IMR-90 (cell line): ENCODE results near the gene COX6B2. TPM values are rescaled to one million over a fixed set of nuclear protein-coding genes. Genes with fewer than 3 reads are reported as not detected.

Experiments used
- ATAC-seq: fragments of 200-7000 bp; cut with Tn5 transposase; 2 replicates; pipeline ENCODE4 v1.9.1; 2020; ENCODE audit warnings: low read depth, mild to moderate bottlenecking, moderate library complexity
- BruUV-seq: library from RNA; stranded (reverse); fragments of 400-500 nt; replicated peaks from 2 replicates; lab custom pipeline; 2021; lab: Mats Ljungman, UMichigan
- CTCF ChIA-PET: fragments of 300-600 bp; formaldehyde crosslinking; extraction: SDS; loops from one replicate; lab custom pipeline; 2021; ENCODE audit warnings: antibody characterized with exemption; lab: Yijun Ruan, JAX
- POLR2A ChIA-PET: fragments of 300-600 bp; sonication (Branson Sonifier 250); formaldehyde crosslinking; loops from one replicate; lab custom pipeline; 2022; ENCODE audit warnings: antibody characterized with exemption; ENCODE audit not compliant: unreplicated experiment; lab: Charles Lee
- DNase-seq: peaks from one replicate; pipeline ENCODE4 v3.0.0; 2013
- H2AFZ ChIP-seq: replicated peaks from 2 replicates; pipeline ENCODE3; 2013; ENCODE audit warnings: low read length, mild to moderate bottlenecking; ENCODE audit not compliant: poor library complexity
- H2AK5ac ChIP-seq: 2 replicates; pipeline ENCODE4 v1.6.1; 2013; ENCODE audit warnings: low read depth, low read length, inconsistent platforms
- H2AK9ac ChIP-seq: replicated peaks from 2 replicates; pipeline ENCODE3; 2013; ENCODE audit warnings: mild to moderate bottlenecking, low read depth, low read length, moderate library complexity; ENCODE audit not compliant: poor library complexity
- H2BK120ac ChIP-seq: 2 replicates; pipeline ENCODE4 v1.6.1; 2013; ENCODE audit warnings: low read depth, low read length, inconsistent platforms
- H2BK15ac ChIP-seq: 3 replicates; pipeline ENCODE4 v1.6.1; 2013; ENCODE audit warnings: low read depth, low read length, inconsistent platforms
- H2BK20ac ChIP-seq: 2 replicates; pipeline ENCODE4 v1.6.1; 2013; ENCODE audit warnings: low read depth, mild to moderate bottlenecking, inconsistent platforms, low read length, moderate library complexity
- H2BK5ac ChIP-seq: 2 replicates; pipeline ENCODE4 v1.6.1; 2013; ENCODE audit warnings: mild to moderate bottlenecking, low read depth, low read length, inconsistent platforms; ENCODE audit not compliant: poor library complexity, severe bottlenecking
- H3K14ac ChIP-seq: replicated peaks from 2 replicates; pipeline ENCODE4 v1.6.1; 2013; ENCODE audit warnings: low read depth, low read length, inconsistent platforms
- H3K18ac ChIP-seq: 2 replicates; pipeline ENCODE4 v1.6.1; 2013; ENCODE audit warnings: low read depth, low read length, control low read depth
- H3K23ac ChIP-seq: 2 replicates; pipeline ENCODE4 v1.6.1; 2013; ENCODE audit warnings: low read depth, low read length, inconsistent platforms
- H3K27ac ChIP-seq: 2 replicates; pipeline ENCODE4 v1.5.1; 2013; ENCODE audit warnings: mild to moderate bottlenecking, control low read depth, low read length; ENCODE audit not compliant: insufficient read depth
- H3K27me3 ChIP-seq: 2 replicates; pipeline ENCODE4 v1.6.1; 2013; ENCODE audit warnings: low read length; ENCODE audit not compliant: control insufficient read depth, insufficient read depth
- H3K36me3 ChIP-seq: 2 replicates; pipeline ENCODE4 v1.6.1; 2013; ENCODE audit warnings: low read length, mixed read lengths; ENCODE audit not compliant: control insufficient read depth, insufficient read depth
- H3K4ac ChIP-seq: 2 replicates; pipeline ENCODE4 v1.6.1; 2013; ENCODE audit warnings: low read depth, low read length, inconsistent platforms
- H3K4me1 ChIP-seq: 2 replicates; pipeline ENCODE4 v1.6.1; 2013; ENCODE audit warnings: low read length, mixed read lengths; ENCODE audit not compliant: control insufficient read depth, insufficient read depth
- H3K4me2 ChIP-seq: 2 replicates; pipeline ENCODE4 v1.6.1; 2013; ENCODE audit warnings: low read depth, mild to moderate bottlenecking, control low read depth, low read length, moderate library complexity
- H3K4me3 ChIP-seq: 2 replicates; pipeline ENCODE4 v1.5.1; 2013; ENCODE audit warnings: low read depth, mild to moderate bottlenecking, control low read depth, low read length, moderate library complexity; ENCODE audit not compliant: insufficient read depth
- H3K56ac ChIP-seq: 2 replicates; pipeline ENCODE4 v1.6.1; 2013; ENCODE audit warnings: low read length, inconsistent platforms; ENCODE audit not compliant: insufficient read depth; ENCODE audit errors: extremely low read depth
- H3K79me1 ChIP-seq, 2 experiments: 2 replicates each; pipeline ENCODE4 v1.6.1; 2013; ENCODE audit warnings: low read length in 2 of 2, inconsistent platforms in 1 of 2, low read depth in 1 of 2
- H3K9ac ChIP-seq: 2 replicates; pipeline ENCODE4 v1.6.1; 2013; ENCODE audit warnings: low read depth, low read length, control low read depth
- H3K9me1 ChIP-seq: 2 replicates; pipeline ENCODE4 v1.6.1; 2013; ENCODE audit warnings: low read length, inconsistent platforms; ENCODE audit not compliant: insufficient read depth
- H3K9me3 ChIP-seq: 2 replicates; pipeline ENCODE4 v1.6.1; 2013; ENCODE audit warnings: low read length; ENCODE audit not compliant: control insufficient read depth, insufficient read depth
- H4K20me1 ChIP-seq: 2 replicates; pipeline ENCODE4 v1.6.1; 2013; ENCODE audit warnings: low read length, inconsistent platforms; ENCODE audit not compliant: insufficient read depth
- H4K5ac ChIP-seq: 2 replicates; pipeline ENCODE4 v1.6.1; 2013; ENCODE audit warnings: mild to moderate bottlenecking, low read depth, low read length, control low read depth
- H4K8ac ChIP-seq, 2 experiments: 2 replicates each; pipeline ENCODE4 v1.6.1; 2013; ENCODE audit warnings: low read depth in 2 of 2, low read length in 2 of 2, control low read depth in 1 of 2, inconsistent platforms in 1 of 2
- H4K91ac ChIP-seq: 2 replicates; pipeline ENCODE4 v1.6.1; 2013; ENCODE audit warnings: low read depth, low read length, inconsistent platforms; ENCODE audit not compliant: insufficient read depth
- MAZ ChIP-seq: IDR thresholded peaks from 2 replicates; pipeline ENCODE4 v1.6.1; 2012; ENCODE audit warnings: low read depth, mild to moderate bottlenecking, low read length, improper control_type of control experiment, moderate library complexity, borderline replicate concordance
- USF2 ChIP-seq: fragments of 150-350 bp; IDR thresholded peaks from 2 replicates; pipeline ENCODE4 v1.6.1; 2017; ENCODE audit warnings: mild to moderate bottlenecking, antibody characterized with exemption, low read length, low read depth
- WGBS, 2 experiments: methylation state at CpG; one replicate each; pipeline versions ENCODE4 v1.1.5 to v1.1.7; 2013; ENCODE audit warnings: missing lambda C conversion rate in 2 of 2; ENCODE audit not compliant: insufficient read length in 1 of 2; ENCODE audit errors: extremely low coverage in 2 of 2; 5-methylcytosine and 5-hydroxymethylcytosine counted together
- dilution Hi-C: fragments of 300-500 bp; cut with HindIII; formaldehyde crosslinking; loops from one replicate; pipeline ENCODE4 v1.14.3; 2018; ENCODE audit warnings: low sequenced_read_pairs; ENCODE audit not compliant: unreplicated experiment
- in situ Hi-C: fragments of 300-500 bp; cut with MboI; formaldehyde crosslinking; loops from 3 replicates; pipeline ENCODE4 v1.14.3; 2019; ENCODE audit warnings: low sequenced_read_pairs, inconsistent platforms, mixed read lengths
- intact Hi-C: fragments of 100-400 bp; cut with micrococcal nuclease; formaldehyde crosslinking; loops from 2 replicates; pipeline ENCODE4 v1.10.0; 2022
- polyA plus RNA-seq, 3 experiments: library from polyadenylated mRNA; depleted of rRNA; stranded (reverse); fragments of >200 nt; gene quantifications; 2 replicates each; pipeline ENCODE4 v1.2.3, GENCODE V29; 2012; ENCODE audit warnings: low replicate concordance in 1 of 3
- total RNA-seq: library from RNA; depleted of rRNA; stranded (reverse); fragments of >200 nt; gene quantifications from 2 replicates; pipeline ENCODE4 v1.2.3, GENCODE V29; 2012

COX6B2 gene
- total and polyA plus RNA-seq, 2 of the 4 experiments (the other 2 are of a cell fraction) = 0.19 TPM; not detected in 1

- TF ChIP-seq MAZ (0 out of 2 replicates have a peak, but pooled peaks have one; percentile 7), USF2 (no peak)
- Histone ChIP-seq H2AFZ (peak overlapping the region; percentile 32), H4K91ac (no peak overlapping the region), H4K20me1 (peaks cover 6% of the 10 kb centered on the region), H3K4me3 (peak overlapping the region; percentile 87), H4K8ac (no peak overlapping the region), H3K36me3 (peaks cover 13% of the 10 kb centered on the region; the same call in 1 of the 2 replicates), H3K14ac (peak overlapping the region; percentile 66; the same call in 1 of the 2 replicates), H3K27me3 (no peaks in the 10 kb centered on the region), H3K4ac (no peak overlapping the region), H3K79me1 (peaks cover 4 to 17% of the 10 kb centered on the region in 2 experiments; a peak in 3 of 4 replicates), H3K9me1 (peaks cover 10% of the 10 kb centered on the region; the same call in 1 of the 2 replicates), H3K4me1 (peaks cover 13% of the 10 kb centered on the region), H3K56ac (no peak overlapping the region), H3K18ac (no peak overlapping the region), H2AK9ac (peak overlapping the region; percentile 55), H2BK120ac (no peak overlapping the region), H3K9ac (peak overlapping the region; percentile 20; the same call in 1 of the 2 replicates), H3K9me3 (no peaks in the 10 kb centered on the region), H2AK5ac (peak overlapping the region; percentile 58; the same call in 1 of the 2 replicates), H2BK15ac (no peak overlapping the region), H3K4me2 (peak overlapping the region; percentile 95), H3K23ac (no peak overlapping the region), H4K5ac (no peak overlapping the region), H2BK5ac (no peak overlapping the region), H2BK20ac (no peak overlapping the region), H3K27ac (no peak overlapping the region; the same call in 1 of the 2 replicates)
- DNase-seq (peak; percentile 33), ATAC-seq (peak; percentile 6; the same call in 1 of the 2 replicates)
- dilution Hi-C loops (no loop called here), intact Hi-C loops (no loop called here), in situ Hi-C loops (no loop called here)
- 0% methylated on average over 5 of the region's 15 CpGs; no CpG with 5 or more reads in 1 of the 2 experiments for WGBS, 2 experiments
- no TSS peak for BruUV-seq
- ChIA-PET CTCF (no interaction called here), POLR2A (no interaction called here)
Observed at GRCh38 chr19:55341171-55341588, 13.3 kb downstream of the COX6B2 start.
